Measurements from ENCODE around the gene NDUFB1. TPM values are rescaled to one million over a fixed set of nuclear protein-coding genes. Genes with fewer than 3 reads are reported as not detected.
A peak's percentile ranks its signal among the peaks of the same experiment; 100 is the strongest.

NDUFB1 gene
- total RNA-seq: 106 TPM

DNA sequence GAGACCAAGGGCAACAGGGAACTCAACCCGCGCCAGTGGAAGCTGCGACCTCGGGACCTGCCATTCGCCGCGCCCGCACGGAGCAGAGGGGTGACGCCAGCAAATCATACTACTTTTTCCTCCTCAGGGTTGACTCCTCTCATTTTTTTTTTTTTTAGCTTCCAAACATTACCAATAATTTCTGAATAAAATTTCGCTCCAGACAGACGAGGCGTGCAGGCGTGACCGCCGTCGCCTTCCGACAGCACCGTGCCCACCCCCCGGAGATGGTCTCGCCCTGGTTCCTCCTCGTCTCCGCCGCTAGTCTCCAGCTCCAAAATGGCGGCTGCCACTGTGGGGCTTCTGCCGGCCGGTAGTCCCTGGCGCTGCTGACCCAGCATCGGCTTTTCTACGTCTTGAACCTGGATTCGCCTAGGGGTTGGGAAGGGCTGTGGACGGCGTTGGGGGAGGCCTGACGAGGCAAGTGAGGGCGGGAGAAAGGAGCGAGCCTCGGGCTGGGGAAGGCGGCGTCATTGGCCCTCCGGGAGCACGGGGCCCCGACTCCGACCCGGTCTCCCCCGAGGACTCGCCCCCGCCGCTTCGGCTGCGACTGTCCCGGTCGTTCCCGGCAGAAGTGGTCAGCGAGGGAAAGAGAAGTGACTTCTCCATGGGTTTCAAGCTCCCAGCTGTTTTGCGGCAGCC lies at the start of gene NDUFB1, which contains the start of gene CPSF2:
NDUFB1 (minus strand) TSS at position 37 of the 681 bp plus-strand sequence. CDS start 4,069 bp downstream, outside the sequence.
CPSF2 (plus strand) TSS at position 300 of the 681 bp plus-strand sequence. CDS start 9,016 bp downstream, outside the sequence.
- no peaks in the 10 kb centered on the region for H3K9me3 ChIP-seq (ENCODE audit: low read depth, low read length)
- H3K4me3 ChIP-seq (ENCODE audit: low read length): peak within 1 kb of the TSS; percentile 99
- H3K27me3 ChIP-seq (ENCODE audit: insufficient read depth, low read length): no peaks in the 10 kb centered on the region
- peaks cover 40% of the 10 kb centered on the region for H3K4me1 ChIP-seq (ENCODE audit: insufficient read depth, low read length)

GRCh38 chr14:92164958-92165357 lies 43.5 kb upstream of the NDUFB1 start:
- Histone ChIP-seq H3K4me1 (ENCODE audit: insufficient read depth, low read length) (peaks cover 12% of the 10 kb centered on the region), H3K27me3 (ENCODE audit: insufficient read depth, low read length) (no peaks in the 10 kb centered on the region), H3K4me3 (ENCODE audit: low read length) (no peak overlapping the region), H3K9me3 (ENCODE audit: low read depth, low read length) (peaks cover 6% of the 10 kb centered on the region)

GRCh38 chr14:92161521-92161920 lies 40.0 kb upstream of the NDUFB1 start:
- Histone ChIP-seq H3K4me3 (ENCODE audit: low read length) (no peak overlapping the region), H3K4me1 (ENCODE audit: insufficient read depth, low read length) (peaks cover 6% of the 10 kb centered on the region), H3K9me3 (ENCODE audit: low read depth, low read length) (peaks cover 6% of the 10 kb centered on the region), H3K27me3 (ENCODE audit: insufficient read depth, low read length) (no peaks in the 10 kb centered on the region)

- Histone ChIP-seq H3K4me3 (ENCODE audit: low read length) (no peak overlapping the region), H3K4me1 (ENCODE audit: insufficient read depth, low read length) (peaks cover 4% of the 10 kb centered on the region), H3K27me3 (ENCODE audit: insufficient read depth, low read length) (no peaks in the 10 kb centered on the region), H3K9me3 (ENCODE audit: low read depth, low read length) (peaks cover 6% of the 10 kb centered on the region)
Measured at GRCh38 chr14:92160619-92161018, 39.1 kb upstream of the NDUFB1 start.

- Histone ChIP-seq H3K27me3 (ENCODE audit: insufficient read depth, low read length) (no peaks in the 10 kb centered on the region), H3K4me3 (ENCODE audit: low read length) (no peak overlapping the region), H3K4me1 (ENCODE audit: insufficient read depth, low read length) (no peaks in the 10 kb centered on the region), H3K9me3 (ENCODE audit: low read depth, low read length) (no peaks in the 10 kb centered on the region)
Measured at GRCh38 chr14:92154283-92154942, 32.9 kb upstream of the NDUFB1 start.

GRCh38 chr14:92153581-92153980 lies 32.1 kb upstream of the NDUFB1 start:
- Histone ChIP-seq H3K9me3 (ENCODE audit: low read depth, low read length) (no peaks in the 10 kb centered on the region), H3K27me3 (ENCODE audit: insufficient read depth, low read length) (no peaks in the 10 kb centered on the region), H3K4me3 (ENCODE audit: low read length) (no peak overlapping the region), H3K4me1 (ENCODE audit: insufficient read depth, low read length) (no peaks in the 10 kb centered on the region)

- no peak overlapping the region for H3K4me3 ChIP-seq (ENCODE audit: low read length)
- H3K27me3 ChIP-seq (ENCODE audit: insufficient read depth, low read length): no peaks in the 10 kb centered on the region
- no peaks in the 10 kb centered on the region for H3K4me1 ChIP-seq (ENCODE audit: insufficient read depth, low read length)
- H3K9me3 ChIP-seq (ENCODE audit: low read depth, low read length): no peaks in the 10 kb centered on the region
Measured at GRCh38 chr14:92144708-92145107, 23.2 kb upstream of the NDUFB1 start.

DNA sequence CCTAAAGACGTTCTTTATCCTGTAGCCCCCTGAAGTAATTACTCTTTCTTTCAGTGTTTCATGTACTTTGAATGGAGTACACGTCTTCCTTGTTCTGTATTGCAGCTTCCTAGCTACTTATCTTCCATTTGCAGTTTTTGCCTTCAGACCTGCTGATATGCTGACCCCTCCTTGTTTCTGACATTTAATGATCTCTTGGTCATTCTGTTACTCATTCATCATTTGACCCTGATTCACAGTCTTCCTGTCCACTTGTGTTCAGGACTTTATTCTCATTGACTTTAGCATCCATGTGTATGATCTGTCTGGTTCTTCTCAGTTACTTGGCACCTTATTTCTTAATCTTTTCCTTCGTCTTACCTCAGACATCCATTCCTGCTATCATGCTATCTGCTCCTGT lies 22.5 kb upstream of the NDUFB1 start:
- no peaks in the 10 kb centered on the region for H3K4me1 ChIP-seq (ENCODE audit: insufficient read depth, low read length)
- H3K4me3 ChIP-seq (ENCODE audit: low read length): no peak overlapping the region
- no peaks in the 10 kb centered on the region for H3K27me3 ChIP-seq (ENCODE audit: insufficient read depth, low read length)
- no peaks in the 10 kb centered on the region for H3K9me3 ChIP-seq (ENCODE audit: low read depth, low read length)

DNA sequence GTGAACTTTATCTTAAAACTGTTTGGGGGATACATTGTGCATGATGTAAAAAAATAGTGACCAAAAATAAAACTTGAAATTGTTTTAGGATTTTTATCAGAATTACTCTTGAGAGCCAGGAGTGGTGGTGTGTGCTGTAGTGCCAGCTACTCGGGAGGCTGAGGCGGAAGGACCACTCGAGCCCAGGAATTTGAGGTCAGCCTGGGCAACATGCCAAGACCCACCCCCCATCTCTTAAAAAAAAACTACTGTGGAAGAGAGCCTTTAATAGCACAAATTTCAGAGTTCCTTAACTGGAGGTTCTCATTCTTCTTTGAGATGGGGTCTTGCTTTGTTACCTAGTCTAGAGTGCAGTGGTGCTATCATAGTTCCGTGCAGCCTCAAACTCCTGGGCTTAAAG lies 21.8 kb upstream of the NDUFB1 start:
- H3K27me3 ChIP-seq (ENCODE audit: insufficient read depth, low read length): no peaks in the 10 kb centered on the region
- no peaks in the 10 kb centered on the region for H3K4me1 ChIP-seq (ENCODE audit: insufficient read depth, low read length)
- H3K9me3 ChIP-seq (ENCODE audit: low read depth, low read length): no peaks in the 10 kb centered on the region
- H3K4me3 ChIP-seq (ENCODE audit: low read length): no peak overlapping the region

DNA sequence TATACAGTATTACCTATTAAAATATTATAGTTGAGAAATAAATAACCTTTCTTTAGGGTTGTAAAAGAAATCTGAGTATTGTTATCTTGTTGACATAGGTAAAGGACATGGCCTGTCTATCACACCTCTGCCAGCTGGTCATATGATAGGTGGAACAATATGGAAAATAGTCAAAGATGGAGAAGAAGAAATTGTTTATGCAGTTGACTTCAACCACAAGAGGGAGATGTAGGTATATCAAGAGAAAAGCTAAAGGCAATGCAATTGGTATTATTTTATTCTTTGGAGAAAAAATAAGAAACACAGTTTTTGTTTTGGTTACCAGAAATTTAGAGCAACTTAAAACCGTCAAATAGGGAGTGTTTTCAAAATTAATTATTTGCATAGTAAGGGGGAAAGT lies 13.8 kb upstream of the NDUFB1 start:
- Histone ChIP-seq H3K4me1 (ENCODE audit: insufficient read depth, low read length) (no peaks in the 10 kb centered on the region), H3K9me3 (ENCODE audit: low read depth, low read length) (no peaks in the 10 kb centered on the region), H3K4me3 (ENCODE audit: low read length) (no peak overlapping the region), H3K27me3 (ENCODE audit: insufficient read depth, low read length) (no peaks in the 10 kb centered on the region)

- Histone ChIP-seq H3K4me1 (ENCODE audit: insufficient read depth, low read length) (no peaks in the 10 kb centered on the region), H3K4me3 (ENCODE audit: low read length) (no peak overlapping the region), H3K27me3 (ENCODE audit: insufficient read depth, low read length) (no peaks in the 10 kb centered on the region), H3K9me3 (ENCODE audit: low read depth, low read length) (no peaks in the 10 kb centered on the region)
Measured at GRCh38 chr14:92134456-92134855, 12.9 kb upstream of the NDUFB1 start.

DNA sequence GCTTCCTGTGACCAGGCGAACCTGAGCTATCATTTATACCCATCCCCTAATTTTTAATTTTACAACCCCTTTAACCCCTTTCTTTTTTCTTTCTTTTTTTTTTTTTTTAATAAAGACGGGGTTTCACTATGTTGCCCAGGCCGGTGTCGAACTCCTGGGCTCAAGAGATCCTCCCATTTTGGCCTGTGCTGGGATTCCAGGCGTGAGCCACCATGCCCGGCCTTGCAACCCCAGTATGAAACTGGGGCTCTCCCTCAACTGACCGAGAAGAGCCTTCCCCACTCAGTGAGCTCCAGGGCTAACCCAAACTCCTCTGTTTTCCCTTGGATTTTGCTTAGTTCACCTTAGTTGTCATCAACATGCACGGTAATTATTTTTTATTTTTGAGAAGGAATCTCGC lies 1.3 kb upstream of the NDUFB1 start:
- peak overlapping the region; percentile 99 for H3K4me3 ChIP-seq (ENCODE audit: low read length)
- no peaks in the 10 kb centered on the region for H3K9me3 ChIP-seq (ENCODE audit: low read depth, low read length)
- H3K4me1 ChIP-seq (ENCODE audit: insufficient read depth, low read length): peaks cover 39% of the 10 kb centered on the region
- H3K27me3 ChIP-seq (ENCODE audit: insufficient read depth, low read length): no peaks in the 10 kb centered on the region

DNA sequence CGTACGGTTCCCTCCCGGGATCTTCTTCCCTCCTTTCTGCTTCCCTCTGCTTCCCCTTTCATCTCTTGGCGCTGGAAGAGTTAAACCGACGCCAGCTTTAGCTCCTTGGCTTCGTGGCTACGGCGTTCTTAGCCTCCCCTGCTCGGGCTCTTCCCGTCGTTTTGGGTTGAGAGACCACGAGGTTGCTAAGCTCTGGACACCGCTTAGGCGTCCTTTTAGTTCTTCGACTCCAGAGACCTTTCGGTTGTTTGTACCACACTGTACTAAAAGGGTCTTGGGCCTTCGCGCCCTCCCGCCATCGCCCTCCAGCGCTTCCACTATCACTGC lies 808 bp upstream of the NDUFB1 start:
- H3K4me3 ChIP-seq (ENCODE audit: low read length): peak overlapping the region; percentile 99
- H3K9me3 ChIP-seq (ENCODE audit: low read depth, low read length): no peaks in the 10 kb centered on the region
- H3K4me1 ChIP-seq (ENCODE audit: insufficient read depth, low read length): peaks cover 39% of the 10 kb centered on the region
- H3K27me3 ChIP-seq (ENCODE audit: insufficient read depth, low read length): no peaks in the 10 kb centered on the region

GRCh38 chr14:92121207-92121669 lies 268 bp downstream of the NDUFB1 start:
- Histone ChIP-seq H3K4me3 (ENCODE audit: low read length) (peak overlapping the region; percentile 99), H3K27me3 (ENCODE audit: insufficient read depth, low read length) (no peaks in the 10 kb centered on the region), H3K4me1 (ENCODE audit: insufficient read depth, low read length) (peaks cover 46% of the 10 kb centered on the region), H3K9me3 (ENCODE audit: low read depth, low read length) (no peaks in the 10 kb centered on the region)

DNA sequence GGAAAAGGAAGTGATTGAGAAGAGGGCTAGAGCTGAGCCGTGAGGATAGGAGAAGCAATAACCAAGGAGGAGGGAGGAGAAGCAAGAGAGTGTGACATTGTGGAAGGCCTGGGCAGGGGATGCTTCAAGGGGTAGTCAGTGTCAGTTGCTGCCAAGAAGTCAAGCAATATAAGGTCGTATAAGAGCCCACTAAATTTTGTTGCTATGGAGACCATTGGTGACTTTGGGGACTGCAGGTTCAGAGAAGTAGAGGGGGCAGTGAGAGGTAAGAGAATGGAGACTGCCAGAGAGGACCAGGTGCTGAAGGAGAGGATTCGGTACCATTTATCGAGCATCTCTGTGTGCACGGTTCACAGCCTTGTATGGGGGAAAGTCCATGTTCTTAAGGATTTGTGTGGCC lies 12.0 kb downstream of the NDUFB1 start:
- peaks cover 24% of the 10 kb centered on the region for H3K4me1 ChIP-seq (ENCODE audit: insufficient read depth, low read length)
- H3K4me3 ChIP-seq (ENCODE audit: low read length): no peak overlapping the region
- H3K27me3 ChIP-seq (ENCODE audit: insufficient read depth, low read length): no peaks in the 10 kb centered on the region
- H3K9me3 ChIP-seq (ENCODE audit: low read depth, low read length): no peaks in the 10 kb centered on the region
